Measurements from ENCODE around the gene FARS2.

GRCh38 chr6:5752391-5752680, 491.0 kb downstream of the FARS2 start:
- TF ChIP-seq CTCF (IDR thresholded peaks at IDR 0.05 in 2 of 3, conservative IDR thresholded peaks at IDR 0.05 in 1 of 3; ENCODE audit: borderline replicate concordance in 1 of 3, insufficient read depth in 1 of 3, low read depth in 2 of 3, low read length in 2 of 3): no peak
- TF ChIP-seq POLR2AphosphoS5 (IDR thresholded peaks at IDR 0.05; ENCODE audit: low read depth, low read length): no peak
- TF ChIP-seq ZNF274 (IDR thresholded peaks at IDR 0.05; ENCODE audit: low read depth, low read length): no peak

All from HCT116 (cell line).